Left lung (tissue), 10 donors: ENCODE data around the gene SLC29A4. TPM values are rescaled to one million over a fixed set of nuclear protein-coding genes. Genes with fewer than 3 reads are reported as not detected.
"Not testable (repeated sequence)": the region's sequence is repeated elsewhere in the genome, so short reads cannot be mapped to it uniquely, and the experiment has no call there.

Source experiments
- ATAC-seq: fragments of 200-7000 bp; cut with Tn5 transposase; one replicate; pipeline ENCODE4 v1.9.1; 2020; ENCODE audit warnings: moderate library complexity
- DNase-seq, 4 donors: peaks; one replicate each; pipeline ENCODE4 v3.0.0-alpha.2; 2013 to 2020
- H3K27ac ChIP-seq, 2 donors: fragments of 200-600 bp; sonication (generic) in 1 of 2; one replicate each; pipeline versions ENCODE4 v1.5.0 to v1.8.0; 2020 to 2021
- H3K27me3 ChIP-seq, 2 donors: fragments of 200-600 bp; sonication (generic) in 1 of 2; one replicate each; pipeline versions ENCODE4 v1.5.0 to v1.8.0; 2020 to 2021
- H3K36me3 ChIP-seq, 2 donors: fragments of 200-600 bp; sonication (generic) in 1 of 2; one replicate each; pipeline versions ENCODE4 v1.5.0 to v1.8.0; 2020 to 2021
- H3K4me1 ChIP-seq, 2 donors: fragments of 200-600 bp; one replicate each; pipeline ENCODE4 v1.8.0; 2021
- H3K4me3 ChIP-seq, 2 donors: fragments of 200-600 bp; sonication (generic) in 1 of 2; one replicate each; pipeline versions ENCODE4 v1.5.0 to v1.8.0; 2020 to 2021; ENCODE audit warnings: mild to moderate bottlenecking in 1 of 2
- H3K9me3 ChIP-seq, 2 donors: fragments of 200-600 bp; sonication (generic) in 1 of 2; one replicate each; pipeline versions ENCODE4 v1.5.0 to v1.8.0; 2020 to 2021
- intact Hi-C, 2 donors: fragments of 100-400 bp; cut with DNase I; formaldehyde crosslinking; loops; one replicate each; pipeline versions ENCODE4 v1.11.2 to v1.14.2; 2022
- polyA plus RNA-seq, 6 donors: library from polyadenylated mRNA; unstranded; fragments of 120-200 nt; gene quantifications; one replicate each; pipeline ENCODE4 v1.2.1, GENCODE V29; 2013; ENCODE audit not compliant: insufficient read length in 6 of 6
- total RNA-seq, 2 donors: library from RNA; stranded (reverse); fragmentation: NEBNext Ultra II Directional; extraction: Animal tissue kit (Norgen Biotek cat#: 25700); gene quantifications; one replicate each; pipeline ENCODE4 v1.2.1, GENCODE V29; 2021
- TF ChIP-seq, protein P1 (sequence below), 2 donors: fragments of 200-600 bp; sonication (generic) in 1 of 2; IDR thresholded peaks; one replicate each; pipeline versions ENCODE4 v1.5.0 to v1.8.0; 2021; ENCODE audit warnings: antibody characterized with exemption in 2 of 2
- donor health status: DM: no; HTN: yes; CAD: no.
- donor health status: DM: no; HTN: no; CAD: no.

SLC29A4 gene
- total and polyA plus RNA-seq, 8 donors: 1.2 to 35.0 (median 21.0) TPM

GRCh38 chr7:5286933-5287332, 4.2 kb downstream of the SLC29A4 start:
- H3K36me3 ChIP-seq: no peaks in the 10 kb centered on the region
- ATAC-seq: no peak
- no peak overlapping the region for H3K4me3 ChIP-seq
- intact Hi-C loops: no loop called here
- H3K27ac ChIP-seq: no peak overlapping the region
- no peak for DNase-seq
- H3K27me3 ChIP-seq: peaks cover 4 to 24% of the 10 kb centered on the region in 2 donors
- peaks cover 0 to 10% of the 10 kb centered on the region in 2 donors for H3K4me1 ChIP-seq
- TF ChIP-seq, protein P1, sequence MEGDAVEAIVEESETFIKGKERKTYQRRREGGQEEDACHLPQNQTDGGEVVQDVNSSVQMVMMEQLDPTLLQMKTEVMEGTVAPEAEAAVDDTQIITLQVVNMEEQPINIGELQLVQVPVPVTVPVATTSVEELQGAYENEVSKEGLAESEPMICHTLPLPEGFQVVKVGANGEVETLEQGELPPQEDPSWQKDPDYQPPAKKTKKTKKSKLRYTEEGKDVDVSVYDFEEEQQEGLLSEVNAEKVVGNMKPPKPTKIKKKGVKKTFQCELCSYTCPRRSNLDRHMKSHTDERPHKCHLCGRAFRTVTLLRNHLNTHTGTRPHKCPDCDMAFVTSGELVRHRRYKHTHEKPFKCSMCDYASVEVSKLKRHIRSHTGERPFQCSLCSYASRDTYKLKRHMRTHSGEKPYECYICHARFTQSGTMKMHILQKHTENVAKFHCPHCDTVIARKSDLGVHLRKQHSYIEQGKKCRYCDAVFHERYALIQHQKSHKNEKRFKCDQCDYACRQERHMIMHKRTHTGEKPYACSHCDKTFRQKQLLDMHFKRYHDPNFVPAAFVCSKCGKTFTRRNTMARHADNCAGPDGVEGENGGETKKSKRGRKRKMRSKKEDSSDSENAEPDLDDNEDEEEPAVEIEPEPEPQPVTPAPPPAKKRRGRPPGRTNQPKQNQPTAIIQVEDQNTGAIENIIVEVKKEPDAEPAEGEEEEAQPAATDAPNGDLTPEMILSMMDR (IDR thresholded peaks at IDR 0.05): no peak
- H3K9me3 ChIP-seq: no peaks in the 10 kb centered on the region

DNA sequence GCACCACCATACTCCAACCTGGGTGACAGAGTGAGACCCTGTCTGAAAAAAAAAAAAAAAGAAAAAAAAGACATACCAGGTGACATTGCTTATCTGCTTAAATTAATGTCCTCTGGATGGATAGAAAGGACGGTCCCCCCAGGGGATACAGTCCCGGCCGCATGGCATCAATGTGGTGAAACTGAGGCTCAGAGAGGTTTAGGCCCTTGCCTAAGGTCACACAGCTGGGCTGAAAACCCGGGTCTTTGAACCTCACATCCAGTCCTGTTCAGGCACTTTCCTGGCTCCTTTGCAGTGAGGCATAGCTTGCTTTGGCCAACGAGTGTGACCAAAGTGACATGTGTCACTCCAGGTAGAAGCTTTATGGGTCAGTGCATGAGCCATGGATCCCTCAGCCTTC, 4.6 kb downstream of the SLC29A4 start:
- DNase-seq, H3K9me3 ChIP-seq, H3K27ac ChIP-seq, ATAC-seq, H3K4me1 ChIP-seq, intact Hi-C loops, H3K36me3 ChIP-seq, H3K4me3 ChIP-seq: not testable (repeated sequence)
- H3K27me3 ChIP-seq: peaks cover 4 to 24% of the 10 kb centered on the region in 2 donors

DNA sequence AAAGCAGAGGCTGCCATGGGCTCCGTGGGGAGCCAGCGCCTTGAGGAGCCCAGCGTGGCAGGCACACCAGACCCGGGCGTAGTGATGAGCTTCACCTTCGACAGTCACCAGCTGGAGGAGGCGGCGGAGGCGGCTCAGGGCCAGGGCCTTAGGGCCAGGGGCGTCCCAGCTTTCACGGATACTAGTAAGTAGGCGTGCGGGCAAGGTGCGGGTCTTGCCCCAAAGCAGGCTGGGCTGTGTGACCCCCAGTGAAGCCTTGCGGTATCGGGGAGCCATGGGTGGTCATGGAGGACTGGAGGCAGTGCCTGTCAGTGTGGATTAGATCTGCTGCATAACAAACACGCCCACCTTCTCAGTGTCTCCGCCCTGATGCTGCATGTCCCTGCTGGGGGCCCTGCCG, 5.1 kb downstream of the SLC29A4 start:
- Histone ChIP-seq H3K4me3 (no peak overlapping the region), H3K36me3 (no peaks in the 10 kb centered on the region), H3K9me3 (no peaks in the 10 kb centered on the region), H3K27me3 (peaks cover 4 to 24% of the 10 kb centered on the region in 2 donors), H3K4me1 (peaks cover 0 to 10% of the 10 kb centered on the region in 2 donors), H3K27ac (no peak overlapping the region)
- intact Hi-C loops: no loop called here
- DNase-seq: no peak
- TF ChIP-seq, protein P1 (IDR thresholded peaks at IDR 0.05): no peak
- ATAC-seq: no peak

DNA sequence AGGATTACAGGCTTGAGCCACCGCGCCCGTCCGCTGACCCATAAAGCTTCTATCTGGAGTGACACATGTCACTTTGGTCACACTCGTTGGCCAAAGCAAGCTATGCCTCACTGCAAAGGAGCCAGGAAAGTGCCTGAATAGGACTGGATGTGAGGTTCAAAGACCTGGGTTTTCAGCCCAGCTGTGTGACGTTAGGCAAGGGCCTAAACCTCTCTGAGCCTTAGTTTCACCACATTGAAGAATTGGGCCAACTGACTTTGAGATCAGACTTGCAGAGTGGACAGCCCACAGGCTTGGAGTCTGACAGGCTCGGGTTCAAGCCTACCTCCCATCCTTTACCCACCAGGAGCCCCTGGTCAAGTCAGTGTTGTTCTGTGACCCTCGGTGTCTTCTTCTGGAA, 5.8 kb downstream of the SLC29A4 start:
- H3K27ac ChIP-seq, intact Hi-C loops, H3K4me3 ChIP-seq, H3K4me1 ChIP-seq, H3K36me3 ChIP-seq, ATAC-seq, H3K9me3 ChIP-seq, DNase-seq: not testable (repeated sequence)
- peaks cover under 1 to 17% of the 10 kb centered on the region in 2 donors for H3K27me3 ChIP-seq

GRCh38 chr7:5289355-5289754, 6.6 kb downstream of the SLC29A4 start:
- DNase-seq (no peak), ATAC-seq (no peak)
- no peaks in the 10 kb centered on the region for H3K36me3 ChIP-seq
- H3K4me1 ChIP-seq: no peaks in the 10 kb centered on the region
- H3K9me3 ChIP-seq: no peaks in the 10 kb centered on the region
- no peak overlapping the region for H3K4me3 ChIP-seq
- intact Hi-C loops: no loop called here
- peaks cover 0 to 9% of the 10 kb centered on the region in 2 donors for H3K27me3 ChIP-seq
- H3K27ac ChIP-seq: no peak overlapping the region
- TF ChIP-seq, protein P1 (IDR thresholded peaks at IDR 0.05): no peak

DNA sequence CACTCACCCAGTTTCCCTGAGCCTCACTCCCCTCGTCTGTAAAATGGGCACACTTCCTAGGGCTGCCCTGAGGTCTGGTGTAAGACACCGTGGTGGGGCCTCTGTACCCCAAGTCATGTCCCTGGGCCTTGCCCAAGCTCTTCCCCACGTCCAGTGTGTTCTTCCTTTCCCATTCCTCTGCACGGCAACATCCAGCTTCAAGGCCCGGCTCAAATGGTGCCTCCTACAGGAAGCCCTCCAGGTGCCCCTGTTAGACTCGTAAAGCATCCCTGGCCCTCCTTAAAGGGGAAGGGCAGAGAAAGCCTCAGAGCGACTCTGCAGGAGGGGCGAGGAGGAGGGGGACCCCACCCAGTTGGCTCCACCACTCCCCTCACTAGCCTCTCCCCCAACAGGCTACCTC, 8.6 kb downstream of the SLC29A4 start:
- no peaks in the 10 kb centered on the region for H3K4me1 ChIP-seq
- H3K4me3 ChIP-seq: no peak overlapping the region
- H3K36me3 ChIP-seq: no peaks in the 10 kb centered on the region
- H3K27ac ChIP-seq: no peak overlapping the region
- DNase-seq: no peak
- ATAC-seq: no peak
- intact Hi-C loops: no loop called here
- H3K9me3 ChIP-seq: peaks cover 0 to 4% of the 10 kb centered on the region in 2 donors
- TF ChIP-seq, protein P1 (IDR thresholded peaks at IDR 0.05): no peak
- peaks cover 0 to 17% of the 10 kb centered on the region in 2 donors for H3K27me3 ChIP-seq

DNA sequence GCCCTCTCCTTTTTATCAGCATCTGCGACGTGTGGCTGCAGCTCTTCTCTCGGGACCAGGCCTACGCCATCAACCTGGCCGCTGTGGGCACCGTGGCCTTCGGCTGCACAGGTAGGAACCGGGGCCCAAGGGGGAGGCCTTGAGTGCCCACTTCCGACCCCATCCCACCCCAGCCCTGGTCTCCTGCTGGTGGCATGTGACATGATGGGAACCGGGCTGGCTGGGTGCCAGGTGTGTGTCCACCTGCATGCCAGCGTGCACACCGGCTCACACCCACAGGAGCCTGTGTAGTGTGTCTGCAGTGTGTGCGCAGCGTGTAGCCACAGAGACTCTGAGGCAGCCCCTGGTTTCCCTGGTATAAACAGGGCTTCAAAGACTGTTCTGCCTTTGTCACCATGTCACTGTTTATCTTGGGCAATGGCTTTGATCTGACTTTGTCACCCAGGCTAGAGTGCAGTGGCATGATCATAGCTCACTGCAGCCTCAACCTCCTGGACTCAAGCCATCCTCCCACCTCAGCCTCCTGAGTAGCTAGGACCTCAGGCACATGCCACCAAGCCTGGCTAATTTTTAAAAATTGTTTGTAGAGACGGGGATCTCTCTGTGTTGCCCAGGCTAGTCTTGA, 9.1 kb downstream of the SLC29A4 start:
- intact Hi-C loops, H3K36me3 ChIP-seq, H3K4me3 ChIP-seq, DNase-seq, H3K27ac ChIP-seq, ATAC-seq, H3K9me3 ChIP-seq, H3K4me1 ChIP-seq: not testable (repeated sequence)
- H3K27me3 ChIP-seq: peaks cover 0 to 21% of the 10 kb centered on the region in 2 donors
